IMR-90 (cell line): ENCODE results near the gene NDUFA3. TPM values are rescaled to one million over a fixed set of nuclear protein-coding genes. Genes with fewer than 3 reads are reported as not detected.

Source experiments
- ATAC-seq: fragments of 200-7000 bp; cut with Tn5 transposase; 2 replicates; pipeline ENCODE4 v1.9.1; 2020; ENCODE audit warnings: low read depth, mild to moderate bottlenecking, moderate library complexity
- BruUV-seq: library from RNA; stranded (reverse); fragments of 400-500 nt; replicated peaks from 2 replicates; lab custom pipeline; 2021; lab: Mats Ljungman, UMichigan
- CTCF ChIA-PET: fragments of 300-600 bp; formaldehyde crosslinking; extraction: SDS; loops from one replicate; lab custom pipeline; 2021; ENCODE audit warnings: antibody characterized with exemption; lab: Yijun Ruan, JAX
- POLR2A ChIA-PET: fragments of 300-600 bp; sonication (Branson Sonifier 250); formaldehyde crosslinking; loops from one replicate; lab custom pipeline; 2022; ENCODE audit warnings: antibody characterized with exemption; ENCODE audit not compliant: unreplicated experiment; lab: Charles Lee
- DNase-seq: peaks from one replicate; pipeline ENCODE4 v3.0.0; 2013
- H2AFZ ChIP-seq: replicated peaks from 2 replicates; pipeline ENCODE3; 2013; ENCODE audit warnings: low read length, mild to moderate bottlenecking; ENCODE audit not compliant: poor library complexity
- H2AK5ac ChIP-seq: 2 replicates; pipeline ENCODE4 v1.6.1; 2013; ENCODE audit warnings: low read depth, low read length, inconsistent platforms
- H2AK9ac ChIP-seq: replicated peaks from 2 replicates; pipeline ENCODE3; 2013; ENCODE audit warnings: mild to moderate bottlenecking, low read depth, low read length, moderate library complexity; ENCODE audit not compliant: poor library complexity
- H2BK120ac ChIP-seq: 2 replicates; pipeline ENCODE4 v1.6.1; 2013; ENCODE audit warnings: low read depth, low read length, inconsistent platforms
- H2BK15ac ChIP-seq: 3 replicates; pipeline ENCODE4 v1.6.1; 2013; ENCODE audit warnings: low read depth, low read length, inconsistent platforms
- H2BK20ac ChIP-seq: 2 replicates; pipeline ENCODE4 v1.6.1; 2013; ENCODE audit warnings: low read depth, mild to moderate bottlenecking, inconsistent platforms, low read length, moderate library complexity
- H2BK5ac ChIP-seq: 2 replicates; pipeline ENCODE4 v1.6.1; 2013; ENCODE audit warnings: mild to moderate bottlenecking, low read depth, low read length, inconsistent platforms; ENCODE audit not compliant: poor library complexity, severe bottlenecking
- H3K14ac ChIP-seq: replicated peaks from 2 replicates; pipeline ENCODE4 v1.6.1; 2013; ENCODE audit warnings: low read depth, low read length, inconsistent platforms
- H3K18ac ChIP-seq: 2 replicates; pipeline ENCODE4 v1.6.1; 2013; ENCODE audit warnings: low read depth, low read length, control low read depth
- H3K23ac ChIP-seq: 2 replicates; pipeline ENCODE4 v1.6.1; 2013; ENCODE audit warnings: low read depth, low read length, inconsistent platforms
- H3K27ac ChIP-seq: 2 replicates; pipeline ENCODE4 v1.5.1; 2013; ENCODE audit warnings: mild to moderate bottlenecking, control low read depth, low read length; ENCODE audit not compliant: insufficient read depth
- H3K27me3 ChIP-seq: 2 replicates; pipeline ENCODE4 v1.6.1; 2013; ENCODE audit warnings: low read length; ENCODE audit not compliant: control insufficient read depth, insufficient read depth
- H3K36me3 ChIP-seq: 2 replicates; pipeline ENCODE4 v1.6.1; 2013; ENCODE audit warnings: low read length, mixed read lengths; ENCODE audit not compliant: control insufficient read depth, insufficient read depth
- H3K4ac ChIP-seq: 2 replicates; pipeline ENCODE4 v1.6.1; 2013; ENCODE audit warnings: low read depth, low read length, inconsistent platforms
- H3K4me1 ChIP-seq: 2 replicates; pipeline ENCODE4 v1.6.1; 2013; ENCODE audit warnings: low read length, mixed read lengths; ENCODE audit not compliant: control insufficient read depth, insufficient read depth
- H3K4me2 ChIP-seq: 2 replicates; pipeline ENCODE4 v1.6.1; 2013; ENCODE audit warnings: low read depth, mild to moderate bottlenecking, control low read depth, low read length, moderate library complexity
- H3K4me3 ChIP-seq: 2 replicates; pipeline ENCODE4 v1.5.1; 2013; ENCODE audit warnings: low read depth, mild to moderate bottlenecking, control low read depth, low read length, moderate library complexity; ENCODE audit not compliant: insufficient read depth
- H3K56ac ChIP-seq: 2 replicates; pipeline ENCODE4 v1.6.1; 2013; ENCODE audit warnings: low read length, inconsistent platforms; ENCODE audit not compliant: insufficient read depth; ENCODE audit errors: extremely low read depth
- H3K79me1 ChIP-seq, 2 experiments: 2 replicates each; pipeline ENCODE4 v1.6.1; 2013; ENCODE audit warnings: low read length in 2 of 2, inconsistent platforms in 1 of 2, low read depth in 1 of 2
- H3K9ac ChIP-seq: 2 replicates; pipeline ENCODE4 v1.6.1; 2013; ENCODE audit warnings: low read depth, low read length, control low read depth
- H3K9me1 ChIP-seq: 2 replicates; pipeline ENCODE4 v1.6.1; 2013; ENCODE audit warnings: low read length, inconsistent platforms; ENCODE audit not compliant: insufficient read depth
- H3K9me3 ChIP-seq: 2 replicates; pipeline ENCODE4 v1.6.1; 2013; ENCODE audit warnings: low read length; ENCODE audit not compliant: control insufficient read depth, insufficient read depth
- H4K20me1 ChIP-seq: 2 replicates; pipeline ENCODE4 v1.6.1; 2013; ENCODE audit warnings: low read length, inconsistent platforms; ENCODE audit not compliant: insufficient read depth
- H4K5ac ChIP-seq: 2 replicates; pipeline ENCODE4 v1.6.1; 2013; ENCODE audit warnings: mild to moderate bottlenecking, low read depth, low read length, control low read depth
- H4K8ac ChIP-seq, 2 experiments: 2 replicates each; pipeline ENCODE4 v1.6.1; 2013; ENCODE audit warnings: low read depth in 2 of 2, low read length in 2 of 2, control low read depth in 1 of 2, inconsistent platforms in 1 of 2
- H4K91ac ChIP-seq: 2 replicates; pipeline ENCODE4 v1.6.1; 2013; ENCODE audit warnings: low read depth, low read length, inconsistent platforms; ENCODE audit not compliant: insufficient read depth
- BHLHE40 ChIP-seq: fragments of 150-350 bp; IDR thresholded peaks from 2 replicates; pipeline ENCODE4 v1.6.1; 2016; ENCODE audit warnings: mild to moderate bottlenecking, low read depth, low read length
- CEBPB ChIP-seq: IDR thresholded peaks from 2 replicates; pipeline ENCODE4 v1.6.1; 2012; ENCODE audit warnings: low read depth, low read length, improper control_type of control experiment
- CHD1 ChIP-seq: IDR thresholded peaks from 2 replicates; pipeline ENCODE4 v1.6.1; 2012; ENCODE audit warnings: low read depth, low read length, improper control_type of control experiment
- CTCF ChIP-seq: conservative IDR thresholded peaks from 2 replicates; pipeline ENCODE4 v1.5.1; 2012; ENCODE audit warnings: mild to moderate bottlenecking, low read depth, low read length, improper control_type of control experiment
- ELK1 ChIP-seq: fragments of 150-350 bp; IDR thresholded peaks from 2 replicates; pipeline ENCODE4 v1.6.1; 2016; ENCODE audit warnings: low read depth, mild to moderate bottlenecking, low read length, moderate library complexity, borderline replicate concordance
- FOS ChIP-seq: fragments of 150-350 bp; IDR thresholded peaks from 2 replicates; pipeline ENCODE4 v1.6.1; 2016; ENCODE audit warnings: low read depth, low read length
- MAFK ChIP-seq: IDR thresholded peaks from 2 replicates; pipeline ENCODE4 v1.6.1; 2012; ENCODE audit warnings: low read depth, low read length, improper control_type of control experiment
- MAZ ChIP-seq: IDR thresholded peaks from 2 replicates; pipeline ENCODE4 v1.6.1; 2012; ENCODE audit warnings: low read depth, mild to moderate bottlenecking, low read length, improper control_type of control experiment, moderate library complexity, borderline replicate concordance
- MXI1 ChIP-seq: IDR thresholded peaks from 2 replicates; pipeline ENCODE4 v1.6.1; 2012; ENCODE audit warnings: low read depth, mild to moderate bottlenecking, low read length, moderate library complexity, borderline replicate concordance
- NFE2L2 ChIP-seq: fragments of 150-350 bp; IDR thresholded peaks from 2 replicates; pipeline ENCODE4 v1.6.1; 2016; ENCODE audit warnings: low read depth, mild to moderate bottlenecking, low read length
- POLR2A ChIP-seq: IDR thresholded peaks from 2 replicates; pipeline ENCODE4 v1.6.1; 2012; ENCODE audit warnings: mild to moderate bottlenecking, low read depth, low read length
- RAD21 ChIP-seq: IDR thresholded peaks from 2 replicates; pipeline ENCODE4 v1.6.1; 2012; ENCODE audit warnings: low read length, improper control_type of control experiment
- RCOR1 ChIP-seq: IDR thresholded peaks from 2 replicates; pipeline ENCODE4 v1.6.1; 2012; ENCODE audit warnings: mild to moderate bottlenecking, low read length, improper control_type of control experiment; ENCODE audit not compliant: insufficient replicate concordance
- RFX5 ChIP-seq: IDR thresholded peaks from 2 replicates; pipeline ENCODE4 v1.8.0; 2012; ENCODE audit warnings: low read depth, mild to moderate bottlenecking, low read length, moderate library complexity
- SMC3 ChIP-seq: fragments of 150-350 bp; IDR thresholded peaks from 2 replicates; pipeline ENCODE4 v1.6.1; 2016; ENCODE audit warnings: low read depth, mild to moderate bottlenecking, antibody characterized with exemption, low read length, moderate library complexity
- WGBS, 2 experiments: methylation state at CpG; one replicate each; pipeline versions ENCODE4 v1.1.5 to v1.1.7; 2013; ENCODE audit warnings: missing lambda C conversion rate in 2 of 2; ENCODE audit not compliant: insufficient read length in 1 of 2; ENCODE audit errors: extremely low coverage in 2 of 2; 5-methylcytosine and 5-hydroxymethylcytosine counted together
- dilution Hi-C: fragments of 300-500 bp; cut with HindIII; formaldehyde crosslinking; loops from one replicate; pipeline ENCODE4 v1.14.3; 2018; ENCODE audit warnings: low sequenced_read_pairs; ENCODE audit not compliant: unreplicated experiment
- in situ Hi-C: fragments of 300-500 bp; cut with MboI; formaldehyde crosslinking; loops from 3 replicates; pipeline ENCODE4 v1.14.3; 2019; ENCODE audit warnings: low sequenced_read_pairs, inconsistent platforms, mixed read lengths
- intact Hi-C: fragments of 100-400 bp; cut with micrococcal nuclease; formaldehyde crosslinking; loops from 2 replicates; pipeline ENCODE4 v1.10.0; 2022
- polyA plus RNA-seq, 3 experiments: library from polyadenylated mRNA; depleted of rRNA; stranded (reverse); fragments of >200 nt; gene quantifications; 2 replicates each; pipeline ENCODE4 v1.2.3, GENCODE V29; 2012; ENCODE audit warnings: low replicate concordance in 1 of 3
- total RNA-seq: library from RNA; depleted of rRNA; stranded (reverse); fragments of >200 nt; gene quantifications from 2 replicates; pipeline ENCODE4 v1.2.3, GENCODE V29; 2012

The NDUFA3 gene
- total and polyA plus RNA-seq, 2 of the 4 experiments (the other 2 are of a cell fraction), result 7.9 to 85.0 TPM

DNA sequence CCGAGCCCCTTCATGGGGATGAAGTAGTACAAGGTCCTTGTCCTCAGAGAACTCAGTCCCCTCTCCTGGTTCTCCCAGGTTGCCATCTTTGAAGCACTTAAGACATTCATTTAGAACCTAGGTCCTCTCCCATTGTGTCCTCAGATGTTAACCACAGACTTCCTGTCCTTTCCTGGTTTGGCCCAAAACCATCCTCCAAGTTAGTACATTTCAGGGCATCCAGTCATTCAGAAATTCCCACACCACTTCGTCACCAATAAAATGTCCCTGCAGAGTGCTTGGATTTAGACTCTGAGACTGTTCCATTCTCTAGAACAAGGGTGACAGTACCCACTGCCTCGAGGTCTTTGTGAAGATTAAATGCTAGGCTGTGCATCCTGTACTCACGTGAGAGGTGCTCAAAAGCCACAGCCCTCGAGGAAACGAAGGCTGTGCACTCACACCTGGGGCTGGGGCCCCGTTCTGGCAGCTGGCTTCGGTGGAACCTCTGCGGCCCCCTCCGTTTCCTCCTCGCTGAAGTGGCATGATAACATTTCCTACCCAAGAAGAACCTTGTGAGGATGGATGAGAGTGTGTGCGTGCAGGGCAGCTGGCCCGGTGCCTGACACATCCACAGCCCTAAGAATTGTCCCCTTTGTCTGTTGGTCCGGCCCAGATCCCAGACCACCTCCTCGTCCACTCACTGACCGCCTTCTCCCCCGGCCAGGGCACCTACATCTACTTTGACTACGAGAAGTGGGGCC, 52.1 kb downstream of the NDUFA3 start:
- no peak for ATAC-seq
- H3K14ac ChIP-seq, result no peak overlapping the region
- intact Hi-C loops, result loop anchor here (5.0 kb wide), 1 partner anchor 1128 kb away; the partner anchor contains the start of genes BRSK1 and HSPBP1
- H3K23ac ChIP-seq, result no peak overlapping the region
- no peak overlapping the region for H2AFZ ChIP-seq
- WGBS, 2 experiments, result 88% methylated on average over 8 of the region's 18 CpGs; no CpG with 5 or more reads in 1 of the 2 experiments
- H2AK5ac ChIP-seq, result no peak overlapping the region
- H3K4me1 ChIP-seq, result peaks cover 6% of the 10 kb centered on the region
- H4K5ac ChIP-seq, result no peak overlapping the region
- H3K36me3 ChIP-seq, result peaks cover 60% of the 10 kb centered on the region
- no peak overlapping the region for H2BK15ac ChIP-seq
- H3K56ac ChIP-seq, result no peak overlapping the region
- peaks cover 7% of the 10 kb centered on the region; the same call in 1 of the 2 replicates for H4K20me1 ChIP-seq
- no peak overlapping the region for H4K91ac ChIP-seq
- dilution Hi-C loops, result no loop called here
- no peaks in the 10 kb centered on the region; the same call in 1 of the 2 replicates for H3K9me1 ChIP-seq
- no peaks in the 10 kb centered on the region for H3K27me3 ChIP-seq
- ChIA-PET POLR2A (no interaction called here), CTCF (no interaction called here)
- no peaks in the 10 kb centered on the region for H3K9me3 ChIP-seq
- no peak overlapping the region for H2BK120ac ChIP-seq
- DNase-seq, result no peak
- BruUV-seq, result no TSS peak
- H3K4me2 ChIP-seq, result no peak overlapping the region
- no peak overlapping the region for H2AK9ac ChIP-seq
- no peak overlapping the region for H2BK5ac ChIP-seq
- no peak overlapping the region for H2BK20ac ChIP-seq
- in situ Hi-C loops, result no loop called here
- no peak overlapping the region for H4K8ac ChIP-seq
- no peak overlapping the region for H3K9ac ChIP-seq
- peaks cover 10 to 32% of the 10 kb centered on the region in 2 experiments; a peak in 3 of 4 replicates for H3K79me1 ChIP-seq
- H3K18ac ChIP-seq, result no peak overlapping the region
- no peak overlapping the region for H3K4ac ChIP-seq
- no peak overlapping the region for H3K4me3 ChIP-seq
- H3K27ac ChIP-seq, result no peak overlapping the region
- no peak for TF ChIP-seq NFE2L2
- TF ChIP-seq CHD1, result no peak
- no peak for TF ChIP-seq POLR2A
- TF ChIP-seq RFX5, result no peak
- TF ChIP-seq CEBPB, result no peak
- TF ChIP-seq MAFK, result no peak
- TF ChIP-seq RCOR1, result no peak
- no peak for TF ChIP-seq RAD21
- no peak for TF ChIP-seq BHLHE40
- TF ChIP-seq FOS, result no peak
- no peak for TF ChIP-seq MXI1
- TF ChIP-seq MAZ, result no peak
- no peak for TF ChIP-seq ELK1
- no peak for TF ChIP-seq CTCF
- no peak for TF ChIP-seq SMC3
